Measurements from ENCODE around the gene LCOR.

The LCOR gene

GRCh38 chr10:96917628-96918027, 85.5 kb downstream of the LCOR start:
- no peak for TF ChIP-seq CTCF (conservative IDR thresholded peaks at IDR 0.05; ENCODE audit: low read length)
- no peak for DNase-seq (ENCODE audit: low read depth)
- H3K4me3 ChIP-seq (ENCODE audit: low read length), result no peak overlapping the region

GRCh38 chr10:96918214-96919002, 86.3 kb downstream of the LCOR start:
- DNase-seq (ENCODE audit: low read depth), result no peak
- H3K4me3 ChIP-seq (ENCODE audit: low read length), result no peak overlapping the region
- TF ChIP-seq CTCF (conservative IDR thresholded peaks at IDR 0.05; ENCODE audit: low read length), result no peak

GRCh38 chr10:96919785-96920430, 87.8 kb downstream of the LCOR start:
- no peak for TF ChIP-seq CTCF (conservative IDR thresholded peaks at IDR 0.05; ENCODE audit: low read length)
- no peak for DNase-seq (ENCODE audit: low read depth)
- no peak overlapping the region for H3K4me3 ChIP-seq (ENCODE audit: low read length)

- DNase-seq (ENCODE audit: low read depth), result no peak
- no peak overlapping the region for H3K4me3 ChIP-seq (ENCODE audit: low read length)
- TF ChIP-seq CTCF (conservative IDR thresholded peaks at IDR 0.05; ENCODE audit: low read length), result no peak
Measured at GRCh38 chr10:96921655-96922054, 89.6 kb downstream of the LCOR start.

GRCh38 chr10:96922978-96923948, 91.2 kb downstream of the LCOR start:
- no peak overlapping the region for H3K4me3 ChIP-seq (ENCODE audit: low read length)
- DNase-seq (ENCODE audit: low read depth), result no peak
- TF ChIP-seq CTCF (conservative IDR thresholded peaks at IDR 0.05; ENCODE audit: low read length), result no peak

GRCh38 chr10:96924861-96925260, 92.8 kb downstream of the LCOR start:
- no peak for DNase-seq (ENCODE audit: low read depth)
- TF ChIP-seq CTCF (conservative IDR thresholded peaks at IDR 0.05; ENCODE audit: low read length), result no peak
- H3K4me3 ChIP-seq (ENCODE audit: low read length), result no peak overlapping the region
